ENCODE results near the gene RAMP1.

DNA sequence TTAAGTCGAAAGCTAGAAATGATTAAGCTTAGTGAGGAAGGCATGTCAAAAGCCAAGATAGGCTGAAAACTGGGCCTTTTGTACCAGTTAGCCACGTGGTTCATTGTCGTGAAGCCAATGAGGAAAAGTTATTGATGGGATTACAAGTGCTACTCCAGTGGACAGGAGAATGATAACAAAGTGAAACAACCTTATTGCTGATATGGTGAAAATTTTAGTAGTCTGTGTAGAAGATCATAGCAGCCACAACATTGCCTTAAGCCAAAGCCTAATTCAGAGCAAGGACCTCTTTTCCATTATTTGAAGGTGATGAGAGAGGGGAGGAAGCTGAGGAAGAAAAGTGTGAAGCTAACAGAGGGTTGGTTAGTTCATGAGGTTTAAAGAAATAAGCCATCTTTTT lies 24.1 kb upstream of the RAMP1 start:
- no peak for TF ChIP-seq CBX5 (IDR thresholded peaks at IDR 0.05; ENCODE audit: borderline replicate concordance, low read depth)
- no peak for TF ChIP-seq TRIM24 (IDR thresholded peaks at IDR 0.05)
- no peak for TF ChIP-seq POLR2A (conservative IDR thresholded peaks at IDR 0.05)
- TF ChIP-seq, protein P1, sequence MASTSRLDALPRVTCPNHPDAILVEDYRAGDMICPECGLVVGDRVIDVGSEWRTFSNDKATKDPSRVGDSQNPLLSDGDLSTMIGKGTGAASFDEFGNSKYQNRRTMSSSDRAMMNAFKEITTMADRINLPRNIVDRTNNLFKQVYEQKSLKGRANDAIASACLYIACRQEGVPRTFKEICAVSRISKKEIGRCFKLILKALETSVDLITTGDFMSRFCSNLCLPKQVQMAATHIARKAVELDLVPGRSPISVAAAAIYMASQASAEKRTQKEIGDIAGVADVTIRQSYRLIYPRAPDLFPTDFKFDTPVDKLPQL (IDR thresholded peaks at IDR 0.05; ENCODE audit: extremely low read depth, insufficient read length), result no peak
- no peak for TF ChIP-seq RBM22 (IDR thresholded peaks at IDR 0.05; ENCODE audit: low read depth, low read length, poor library complexity, severe bottlenecking)
